ENCODE results near the gene B4GALT2. TPM values are rescaled to one million over a fixed set of nuclear protein-coding genes. Genes with fewer than 3 reads are reported as not detected.

The B4GALT2 gene
- polyA plus RNA-seq, 1 of the 3 experiments (the other 2 are of a cell fraction) = 48.0 TPM

DNA sequence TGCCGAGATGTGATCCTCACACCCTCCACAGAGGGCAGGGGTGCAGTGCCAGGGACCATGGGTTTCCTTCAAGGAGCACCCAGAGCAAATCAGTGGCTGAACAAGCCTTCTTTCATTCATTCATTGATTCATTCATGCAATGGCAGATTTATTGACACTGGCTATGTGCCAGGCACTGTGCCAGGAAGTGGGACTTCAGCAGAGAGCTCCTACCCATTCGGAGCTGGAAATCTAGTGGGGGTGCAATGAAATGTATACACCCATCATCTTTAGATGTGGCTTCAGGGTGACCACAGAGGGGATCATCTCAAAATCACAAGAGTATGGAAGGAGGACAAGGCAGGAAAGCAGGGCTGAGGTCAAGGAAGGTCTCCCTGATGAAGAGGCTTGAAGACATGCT lies 33.4 kb downstream of the B4GALT2 start:
- DNase-seq = no peak
- Histone ChIP-seq H3K4me1 (ENCODE audit: control insufficient read depth in 1 of 2, insufficient read depth in 2 of 2, low read depth in 1 of 2, low read length in 1 of 2) (peaks cover 3 to 6% of the 10 kb centered on the region in 2 experiments; a peak in 2 of 4 replicates), H2AFZ (ENCODE audit: low read depth) (no peak overlapping the region), H3K27me3 (ENCODE audit: insufficient read depth) (no peaks in the 10 kb centered on the region), H3K27ac (ENCODE audit: low read depth in 2 of 2, low read length in 1 of 2) (no peak overlapping the region), H3K79me2 (ENCODE audit: insufficient read depth) (no peaks in the 10 kb centered on the region), H3K4me3 (ENCODE audit: low read depth in 2 of 2, low read length in 1 of 2) (no peak overlapping the region), H3K4me2 (no peak overlapping the region), H3K9me2 (no peaks in the 10 kb centered on the region), H4K20me1 (ENCODE audit: insufficient read depth) (no peaks in the 10 kb centered on the region), H3F3A (replicated peaks; ENCODE audit: insufficient read depth) (no peaks in the 10 kb centered on the region), H3K9me3 (no peaks in the 10 kb centered on the region), H3K9ac (no peak overlapping the region), H3K36me3 (replicated peaks in 1 of 2; ENCODE audit: control insufficient read depth in 1 of 2, insufficient read depth in 2 of 2, low read length in 1 of 2) (no peaks in the 10 kb centered on the region)
- POLR2A ChIA-PET = no interaction called here
- no peak for TF ChIP-seq JUND (IDR thresholded peaks at IDR 0.05)
- 50% methylated on average over 1 of the region's 2 CpGs for WGBS (ENCODE audit: low lambda C conversion rate)
- CTCF ChIA-PET = interaction anchor here (2.5 to 8.4 kb wide), 2 partner anchors 23 to 35 kb away, joined by 20 to 77 read pairs; no protein-coding TSS in a partner anchor

DNA sequence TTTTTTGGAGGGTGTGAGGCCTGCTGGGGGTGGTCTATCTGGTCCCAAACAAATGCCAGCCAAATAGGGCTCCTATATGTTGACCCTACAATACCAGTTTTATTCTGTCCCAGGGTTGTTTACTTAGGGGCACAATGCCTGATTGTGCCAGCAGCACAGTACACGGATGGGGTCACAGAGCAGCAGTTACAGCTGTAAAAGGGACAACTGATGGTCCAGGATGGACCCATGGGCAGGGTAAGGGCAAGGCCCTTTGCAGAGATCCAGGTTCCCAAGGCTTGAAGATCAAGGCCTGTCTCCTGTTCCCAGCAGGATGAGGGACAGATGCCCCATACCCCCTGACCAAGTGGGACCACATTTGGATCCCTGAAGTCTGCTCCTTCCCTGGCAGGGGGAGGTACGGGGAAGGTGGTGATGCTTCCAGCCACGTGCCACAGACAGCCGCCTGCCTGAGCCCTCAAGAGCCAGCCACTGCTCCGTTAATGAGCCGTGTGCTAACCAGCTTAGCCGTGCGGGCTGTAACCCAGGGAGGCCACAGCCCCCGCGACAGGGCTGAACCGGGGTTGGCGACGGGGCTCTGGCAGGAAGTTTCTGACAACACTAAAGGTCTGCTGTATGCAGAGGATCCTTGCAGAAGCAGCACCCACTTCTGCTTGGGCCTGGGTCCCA lies 34.1 kb downstream of the B4GALT2 start:
- ChIA-PET POLR2A (no interaction called here), CTCF (interaction anchor here (0.6 to 25.6 kb wide), 5 partner anchors 15 to 249 kb away, joined by 3 to 598 read pairs (median 20); partner anchors contain the start of gene CCDC24)
- no peak overlapping the region for H2AFZ ChIP-seq (ENCODE audit: low read depth)
- no peak overlapping the region for H3K9ac ChIP-seq
- no peaks in the 10 kb centered on the region for H3K27me3 ChIP-seq (ENCODE audit: insufficient read depth)
- 94% methylated on average over 10 of the region's 13 CpGs for WGBS (ENCODE audit: low lambda C conversion rate)
- H3K27ac ChIP-seq (ENCODE audit: low read depth in 2 of 2, low read length in 1 of 2) = no peak overlapping the region
- H3K4me2 ChIP-seq = no peak overlapping the region
- H3K4me3 ChIP-seq (ENCODE audit: low read depth in 2 of 2, low read length in 1 of 2) = no peak overlapping the region
- H3K9me3 ChIP-seq = no peaks in the 10 kb centered on the region
- no peaks in the 10 kb centered on the region for H3K36me3 ChIP-seq (replicated peaks in 1 of 2; ENCODE audit: control insufficient read depth in 1 of 2, insufficient read depth in 2 of 2, low read length in 1 of 2)
- H3K79me2 ChIP-seq (ENCODE audit: insufficient read depth) = no peaks in the 10 kb centered on the region
- H3F3A ChIP-seq (replicated peaks; ENCODE audit: insufficient read depth) = no peaks in the 10 kb centered on the region
- H4K20me1 ChIP-seq (ENCODE audit: insufficient read depth) = no peaks in the 10 kb centered on the region
- H3K9me2 ChIP-seq = no peaks in the 10 kb centered on the region
- TF ChIP-seq GABPA (IDR thresholded peaks at IDR 0.05; ENCODE audit: low read depth) (no peak), TAF1 (IDR thresholded peaks at IDR 0.05; ENCODE audit: borderline replicate concordance, low read depth, low read length) (no peak), TCF12 (IDR thresholded peaks at IDR 0.05) (no peak), CHD2 (IDR thresholded peaks at IDR 0.05; ENCODE audit: low read length, partially characterized antibody) (no peak), EZH2phosphoT487 (IDR thresholded peaks at IDR 0.05; ENCODE audit: borderline replicate concordance, low read depth) (no peak), RFX5 (IDR thresholded peaks at IDR 0.05; ENCODE audit: low read length) (no peak), YY1 (IDR thresholded peaks at IDR 0.05; ENCODE audit: low read depth) (no peak), EP300 (IDR thresholded peaks at IDR 0.05; ENCODE audit: borderline replicate concordance in 1 of 2, low read depth in 1 of 2, low read length in 1 of 2) (no peak), REST (IDR thresholded peaks at IDR 0.05; ENCODE audit: low read depth, low read length) (no peak), JUND (IDR thresholded peaks at IDR 0.05) (no peak), RXRA (IDR thresholded peaks at IDR 0.05; ENCODE audit: borderline replicate concordance, low read depth) (no peak), RAD21 (IDR thresholded peaks at IDR 0.05; ENCODE audit: low read length) (no peak), NRF1 (IDR thresholded peaks at IDR 0.05; ENCODE audit: low read depth, low read length) (no peak)
- TF ChIP-seq, protein P1, sequence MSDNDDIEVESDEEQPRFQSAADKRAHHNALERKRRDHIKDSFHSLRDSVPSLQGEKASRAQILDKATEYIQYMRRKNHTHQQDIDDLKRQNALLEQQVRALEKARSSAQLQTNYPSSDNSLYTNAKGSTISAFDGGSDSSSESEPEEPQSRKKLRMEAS (IDR thresholded peaks at IDR 0.05; ENCODE audit: low read depth) = no peak
- TF ChIP-seq, protein P2, sequence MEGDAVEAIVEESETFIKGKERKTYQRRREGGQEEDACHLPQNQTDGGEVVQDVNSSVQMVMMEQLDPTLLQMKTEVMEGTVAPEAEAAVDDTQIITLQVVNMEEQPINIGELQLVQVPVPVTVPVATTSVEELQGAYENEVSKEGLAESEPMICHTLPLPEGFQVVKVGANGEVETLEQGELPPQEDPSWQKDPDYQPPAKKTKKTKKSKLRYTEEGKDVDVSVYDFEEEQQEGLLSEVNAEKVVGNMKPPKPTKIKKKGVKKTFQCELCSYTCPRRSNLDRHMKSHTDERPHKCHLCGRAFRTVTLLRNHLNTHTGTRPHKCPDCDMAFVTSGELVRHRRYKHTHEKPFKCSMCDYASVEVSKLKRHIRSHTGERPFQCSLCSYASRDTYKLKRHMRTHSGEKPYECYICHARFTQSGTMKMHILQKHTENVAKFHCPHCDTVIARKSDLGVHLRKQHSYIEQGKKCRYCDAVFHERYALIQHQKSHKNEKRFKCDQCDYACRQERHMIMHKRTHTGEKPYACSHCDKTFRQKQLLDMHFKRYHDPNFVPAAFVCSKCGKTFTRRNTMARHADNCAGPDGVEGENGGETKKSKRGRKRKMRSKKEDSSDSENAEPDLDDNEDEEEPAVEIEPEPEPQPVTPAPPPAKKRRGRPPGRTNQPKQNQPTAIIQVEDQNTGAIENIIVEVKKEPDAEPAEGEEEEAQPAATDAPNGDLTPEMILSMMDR (IDR thresholded peaks at IDR 0.05) = no peak
- TF ChIP-seq, protein P3, sequence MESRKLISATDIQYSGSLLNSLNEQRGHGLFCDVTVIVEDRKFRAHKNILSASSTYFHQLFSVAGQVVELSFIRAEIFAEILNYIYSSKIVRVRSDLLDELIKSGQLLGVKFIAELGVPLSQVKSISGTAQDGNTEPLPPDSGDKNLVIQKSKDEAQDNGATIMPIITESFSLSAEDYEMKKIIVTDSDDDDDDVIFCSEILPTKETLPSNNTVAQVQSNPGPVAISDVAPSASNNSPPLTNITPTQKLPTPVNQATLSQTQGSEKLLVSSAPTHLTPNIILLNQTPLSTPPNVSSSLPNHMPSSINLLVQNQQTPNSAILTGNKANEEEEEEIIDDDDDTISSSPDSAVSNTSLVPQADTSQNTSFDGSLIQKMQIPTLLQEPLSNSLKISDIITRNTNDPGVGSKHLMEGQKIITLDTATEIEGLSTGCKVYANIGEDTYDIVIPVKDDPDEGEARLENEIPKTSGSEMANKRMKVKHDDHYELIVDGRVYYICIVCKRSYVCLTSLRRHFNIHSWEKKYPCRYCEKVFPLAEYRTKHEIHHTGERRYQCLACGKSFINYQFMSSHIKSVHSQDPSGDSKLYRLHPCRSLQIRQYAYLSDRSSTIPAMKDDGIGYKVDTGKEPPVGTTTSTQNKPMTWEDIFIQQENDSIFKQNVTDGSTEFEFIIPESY (IDR thresholded peaks at IDR 0.05; ENCODE audit: borderline replicate concordance, low read depth) = no peak
- peaks cover 3 to 6% of the 10 kb centered on the region in 2 experiments; a peak in 2 of 4 replicates for H3K4me1 ChIP-seq (ENCODE audit: control insufficient read depth in 1 of 2, insufficient read depth in 2 of 2, low read depth in 1 of 2, low read length in 1 of 2)
- DNase-seq = no peak
